NCI-H146 treated with DMSO at 0.1 percent for 48 hours (cell line): Measurements from ENCODE around the gene SPRY4.
"Not testable (repeated sequence)": the region's sequence is repeated elsewhere in the genome, so short reads cannot be mapped to it uniquely, and the experiment has no call there.

Experiments
- DNase-seq: peaks from one replicate; lab custom pipeline; 2025; ENCODE audit not compliant: unreplicated experiment; lab: John Stamatoyannopoulos, UW

The SPRY4 gene

DNA sequence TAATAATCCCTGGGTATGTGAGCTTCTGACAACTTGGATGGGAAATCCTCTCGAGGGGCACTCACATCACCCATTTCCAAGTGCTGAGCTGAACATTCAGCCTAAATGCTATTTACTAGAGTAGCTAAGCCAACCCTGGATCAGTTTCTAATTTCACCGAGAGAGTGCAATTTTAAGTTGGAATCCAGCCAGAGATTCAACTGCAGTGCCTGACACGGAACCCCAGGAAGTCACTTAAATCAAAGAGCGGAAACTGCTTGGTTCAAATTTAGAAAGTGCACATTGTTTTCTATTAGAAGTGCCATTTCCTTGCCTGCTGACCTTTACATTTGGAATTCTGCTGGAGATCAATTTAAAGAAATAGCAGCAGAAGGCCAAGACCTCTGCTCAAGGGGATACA, 8.8 kb downstream of the SPRY4 start:
- DNase-seq, result peak; percentile 16

GRCh38 chr5:142315096-142315900, 9.5 kb downstream of the SPRY4 start:
- DNase-seq, result no peak

DNA sequence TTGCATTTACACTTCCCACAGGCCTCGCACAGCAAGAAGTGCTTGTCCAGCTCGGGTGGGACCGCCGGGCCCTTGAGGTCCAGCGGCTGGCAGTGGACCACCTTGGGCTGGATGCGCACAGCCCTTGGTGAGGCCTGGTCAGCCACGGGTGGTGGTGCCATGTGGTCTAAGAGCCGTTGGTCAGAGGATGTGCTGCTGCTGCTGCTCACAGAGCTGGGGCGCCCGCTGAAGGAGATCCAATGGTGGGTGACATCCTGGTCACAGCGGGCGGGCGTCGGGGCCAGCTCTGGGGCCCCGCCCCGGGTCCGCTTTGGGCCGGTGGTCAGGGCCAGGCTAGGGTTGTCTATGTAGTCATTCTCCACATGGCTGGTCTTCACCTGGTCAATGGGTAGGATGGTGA, 10.2 kb downstream of the SPRY4 start:
- DNase-seq, result no peak

- no peak for DNase-seq
Observed at GRCh38 chr5:142314109-142314508, 10.7 kb downstream of the SPRY4 start.

DNA sequence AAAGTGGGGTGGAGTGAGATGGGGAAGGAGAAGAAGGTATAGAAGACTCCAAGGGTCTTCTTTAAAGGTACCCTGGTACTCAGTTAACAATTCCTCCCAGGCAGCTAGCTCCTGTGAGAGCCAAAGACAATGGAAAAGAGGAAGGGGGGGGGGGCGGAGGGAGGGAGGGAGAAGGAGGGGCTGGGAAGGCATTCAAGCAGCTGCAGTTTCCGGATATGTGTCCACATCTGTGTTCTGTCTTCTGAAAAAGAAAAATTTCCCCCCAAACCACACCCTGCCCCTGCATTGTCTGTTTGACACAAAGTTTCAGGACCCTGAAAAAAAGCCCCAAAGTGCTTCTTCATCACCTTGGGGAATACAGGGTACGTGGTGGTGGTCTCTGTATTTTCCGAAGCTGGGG, 11.1 kb downstream of the SPRY4 start:
- DNase-seq, result no peak

GRCh38 chr5:142313275-142313674, 11.5 kb downstream of the SPRY4 start:
- DNase-seq, result no peak

GRCh38 chr5:142312399-142312798, 12.4 kb downstream of the SPRY4 start:
- DNase-seq, result no peak

- no peak for DNase-seq
Observed at GRCh38 chr5:142311725-142312124, 13.1 kb downstream of the SPRY4 start.

DNA sequence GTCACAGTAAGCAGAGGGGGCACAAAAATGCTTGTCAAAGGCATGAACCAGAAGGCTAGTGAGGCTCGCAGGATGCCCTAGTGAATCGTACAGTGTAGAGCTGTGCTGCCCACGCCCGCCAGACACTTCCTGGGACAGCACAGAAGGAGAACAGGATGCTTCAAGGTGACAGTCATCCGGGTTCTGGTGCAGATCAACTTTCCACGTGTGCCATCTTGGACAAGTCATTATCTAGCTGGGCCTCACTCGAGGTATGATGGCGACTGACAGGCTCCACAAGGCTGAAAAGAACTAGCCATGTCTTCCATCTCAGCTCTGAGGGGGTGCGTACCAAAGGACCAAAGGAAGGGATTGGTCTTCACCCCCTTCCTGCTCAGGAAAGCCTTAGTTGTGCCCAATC, 14.0 kb downstream of the SPRY4 start:
- DNase-seq, result no peak

DNA sequence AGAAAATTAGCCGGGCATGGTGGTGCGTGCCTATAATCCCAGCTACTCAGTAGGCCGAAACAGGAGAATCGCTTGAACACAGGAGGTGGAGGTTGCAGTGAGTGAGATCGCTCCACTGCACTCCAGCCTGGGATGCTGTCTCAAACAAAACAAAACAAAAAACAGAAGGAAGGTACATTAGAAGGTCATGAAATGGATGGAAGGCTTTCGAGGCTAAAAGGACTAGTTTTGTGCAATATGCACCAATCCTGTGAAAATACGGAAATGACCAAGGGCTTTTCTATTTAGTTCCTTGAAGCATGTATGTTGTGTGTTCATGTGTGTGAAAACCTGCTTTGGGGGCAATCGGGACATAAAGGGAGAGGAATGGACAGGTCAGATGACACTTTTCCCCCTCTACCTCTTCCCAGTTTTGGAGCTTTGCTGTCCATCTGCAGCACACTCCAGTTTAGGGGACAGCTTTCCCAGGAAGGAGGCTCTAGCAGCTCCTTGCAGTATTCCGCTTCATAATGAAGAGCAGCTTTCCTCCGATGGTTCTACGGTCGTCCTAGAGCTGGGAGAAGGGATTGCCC, 15.0 kb downstream of the SPRY4 start:
- no peak for DNase-seq

- DNase-seq, result no peak
Observed at GRCh38 chr5:142308358-142308757, 16.5 kb downstream of the SPRY4 start.

- DNase-seq, result no peak
Observed at GRCh38 chr5:142307146-142307890, 17.5 kb downstream of the SPRY4 start.

DNA sequence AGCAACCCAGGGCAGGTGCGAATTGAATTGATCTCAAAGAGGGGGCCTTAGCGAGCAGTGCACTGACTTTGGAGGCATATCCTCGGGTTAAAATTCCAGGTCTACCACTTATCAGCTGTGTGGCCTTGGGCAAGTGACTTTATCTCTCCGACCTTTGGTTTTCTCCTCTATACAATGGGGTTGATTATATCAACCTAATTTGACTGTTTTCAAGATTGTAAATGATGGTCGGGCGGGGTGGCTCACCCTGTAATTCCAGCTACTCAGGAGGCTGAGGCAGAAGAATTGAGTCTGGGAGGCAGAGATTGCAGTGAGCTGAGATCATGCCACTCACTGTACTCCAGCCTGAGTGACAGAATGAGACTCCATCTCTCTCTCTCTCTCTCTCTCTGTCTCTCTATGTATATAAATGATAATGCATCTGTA, 18.7 kb downstream of the SPRY4 start:
- no peak for DNase-seq

GRCh38 chr5:142305211-142305610, 19.6 kb downstream of the SPRY4 start:
- no peak for DNase-seq

- DNase-seq, result no peak
Observed at GRCh38 chr5:142304013-142304701, 20.7 kb downstream of the SPRY4 start.

DNA sequence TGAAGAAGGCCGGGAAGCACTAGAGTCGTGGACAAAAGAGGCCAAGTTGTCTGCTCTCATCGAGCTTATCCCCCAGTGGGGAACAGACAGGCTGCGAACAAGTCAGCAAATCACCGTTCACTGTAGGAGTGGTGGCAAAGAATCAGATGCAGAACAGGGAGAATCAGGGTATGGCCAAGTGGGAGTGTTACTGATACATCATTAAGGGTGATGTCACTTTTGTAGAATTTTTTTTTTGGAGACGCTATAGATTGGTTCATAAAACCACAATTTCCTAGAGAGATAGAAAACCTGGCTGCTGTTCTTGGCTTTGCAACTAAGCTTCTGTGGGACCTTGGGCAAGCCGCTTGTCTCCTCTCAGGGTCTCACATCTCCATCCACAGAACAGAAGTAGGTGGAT, 21.3 kb downstream of the SPRY4 start:
- DNase-seq, result no peak

- DNase-seq, result no peak
Observed at GRCh38 chr5:142301540-142301939, 23.3 kb downstream of the SPRY4 start.

DNA sequence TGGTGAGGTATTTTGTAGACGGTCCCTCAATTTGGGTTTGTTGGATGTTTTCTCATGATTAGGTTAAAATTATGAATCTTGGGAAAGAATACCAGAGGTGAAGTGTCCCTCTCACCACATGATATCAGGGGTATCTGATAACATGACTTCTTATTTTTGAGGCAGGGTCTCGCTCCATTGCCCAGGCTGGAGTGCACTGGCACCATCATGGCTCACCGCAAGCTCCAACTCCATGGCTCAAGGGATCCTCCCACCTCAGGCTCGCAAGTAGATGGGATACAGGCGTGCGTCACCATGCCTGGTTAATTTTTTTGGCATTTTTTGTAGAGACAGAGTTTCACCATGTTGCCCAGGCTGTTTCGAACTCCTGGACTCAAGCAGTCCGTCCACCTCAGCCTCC, 24.1 kb downstream of the SPRY4 start:
- no peak for DNase-seq

GRCh38 chr5:142298789-142299188, 26.0 kb downstream of the SPRY4 start:
- no peak for DNase-seq

DNA sequence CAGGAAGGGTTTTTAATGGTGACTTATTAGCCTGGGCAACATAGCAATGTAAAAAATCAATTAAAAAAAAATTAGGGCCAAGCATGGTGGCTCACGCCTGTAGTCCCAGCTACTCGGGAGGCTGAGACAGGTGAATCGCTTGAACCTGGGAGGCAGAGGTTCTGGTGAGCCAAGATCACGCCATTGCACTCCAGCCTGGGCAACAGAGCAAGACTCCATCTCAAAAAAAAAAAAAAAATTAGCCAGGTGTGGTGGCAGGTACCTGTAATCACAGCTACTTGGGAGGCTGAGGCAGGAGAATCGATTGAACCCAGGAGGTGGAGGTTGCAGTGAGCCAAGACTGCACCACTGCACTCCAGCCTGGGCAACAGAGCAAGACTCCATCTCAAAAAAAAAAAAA, 27.0 kb downstream of the SPRY4 start:
- not testable (repeated sequence) for DNase-seq

DNA sequence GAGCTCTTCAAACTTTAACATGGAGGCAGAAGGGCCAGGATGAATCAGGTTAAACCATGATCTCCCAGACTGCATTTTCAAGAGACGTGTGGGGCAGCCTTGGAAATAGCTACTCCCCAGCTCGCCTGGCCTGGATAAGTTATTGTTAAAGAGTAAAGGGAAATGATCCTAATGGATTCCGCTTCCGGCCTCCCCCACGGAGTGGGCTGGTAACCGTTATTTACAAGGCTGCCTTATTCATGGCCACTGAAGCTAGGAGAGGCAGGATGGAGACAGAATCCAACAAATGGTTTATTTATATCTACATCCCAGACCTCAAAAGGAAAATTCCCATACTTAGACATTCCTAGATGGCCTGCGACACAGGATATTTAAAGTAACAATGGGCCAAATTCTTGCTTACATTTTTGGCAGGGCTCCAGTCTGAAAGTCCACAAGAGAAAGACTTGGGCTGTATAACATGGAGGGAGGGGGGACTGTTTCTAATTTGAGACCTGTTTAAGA, 27.9 kb downstream of the SPRY4 start:
- DNase-seq, result no peak
